Body of pancreas (tissue), 4 donors: Measurements from ENCODE around the gene TMC5. TPM values are rescaled to one million over a fixed set of nuclear protein-coding genes. Genes with fewer than 3 reads are reported as not detected.

Experiments used
- ATAC-seq: fragments of 150-250 bp; one replicate; pipeline ENCODE4 v1.9.1; 2016
- DNase-seq, 4 donors: peaks; one replicate each; pipeline ENCODE4 v3.0.0-alpha.2; 2019
- H3K27ac ChIP-seq, 4 donors: fragments of 200-600 bp; sonication (generic); 1 replicate in 3 of 4; 2 replicates in 1 of 4; pipeline versions ENCODE4 v1.5.1 to v1.6.1; 2016 to 2019; ENCODE audit warnings: mild to moderate bottlenecking in 1 of 4, mixed read lengths in 1 of 4, moderate library complexity in 1 of 4
- H3K27me3 ChIP-seq, 2 donors: fragments of 200-600 bp; sonication (generic); one replicate each; pipeline ENCODE4 v1.6.0; 2016; ENCODE audit warnings: mild to moderate bottlenecking in 1 of 2
- H3K36me3 ChIP-seq, 2 donors: fragments of 200-600 bp; sonication (generic); replicated peaks in 1 of 2; 2 replicates each; pipeline ENCODE4 v1.5.1; 2016; ENCODE audit warnings: low read depth in 2 of 2; ENCODE audit not compliant: insufficient read depth in 1 of 2
- H3K4me1 ChIP-seq: fragments of 200-600 bp; sonication (generic); one replicate; pipeline ENCODE4 v1.6.0; 2016
- H3K4me3 ChIP-seq, 2 donors: fragments of 200-600 bp; sonication (generic); 1 replicate in 1 of 2; 2 replicates in 1 of 2; pipeline ENCODE4 v1.5.1; 2016 to 2019
- H3K9me3 ChIP-seq, 3 donors: fragments of 200-600 bp; sonication (generic); 1 replicate in 2 of 3; 2 replicates in 1 of 3; pipeline ENCODE4 v1.5.1; 2016
- CTCF ChIP-seq, 7 experiments: fragments of 450-650 bp in 4 of 7; fragments of 200-600 bp in 3 of 7; sonication (generic) in 3 of 7; IDR thresholded peaks; one replicate each; pipeline ENCODE4 v1.5.1; 2016 to 2019; ENCODE audit warnings: antibody characterized with exemption in 7 of 7
- POLR2A ChIP-seq, 3 donors: fragments of 450-650 bp; IDR thresholded peaks; one replicate each; pipeline ENCODE4 v1.6.1; 2016; ENCODE audit warnings: antibody characterized with exemption in 3 of 3, mild to moderate bottlenecking in 2 of 3
- WGBS, 2 donors: methylation state at CpG; one replicate each; pipeline ENCODE4 v1.1.5; 2017; 5-methylcytosine and 5-hydroxymethylcytosine counted together
- intact Hi-C: fragments of 100-400 bp; cut with DNase I; formaldehyde crosslinking; loops from one replicate; pipeline ENCODE4 v1.15.1; 2023
- total RNA-seq, 2 donors: library from RNA; depleted of rRNA; stranded (reverse); fragments of >200 nt; gene quantifications; one replicate each; pipeline ENCODE4 v1.1.0, GENCODE V29; 2016

The TMC5 gene
- total RNA-seq, 2 donors from 2014 or later: 0.66 to 2.3 TPM

GRCh38 chr16:19463468-19464315 lies 46.0 kb downstream of the TMC5 start:
- Histone ChIP-seq H3K27ac (no peak overlapping the region), H3K9me3 (no peaks in the 10 kb centered on the region), H3K36me3 (no peaks in the 10 kb centered on the region), H3K27me3 (no peaks in the 10 kb centered on the region), H3K4me1 (no peaks in the 10 kb centered on the region), H3K4me3 (no peak overlapping the region)
- 64 to 65% methylated on average over 12 of the region's 12 CpGs for WGBS, 2 donors
- no peak for ATAC-seq
- DNase-seq: no peak
- TF ChIP-seq CTCF (IDR thresholded peaks at IDR 0.05): no peak
- intact Hi-C loops: no loop called here

GRCh38 chr16:19468300-19468699 lies 50.6 kb downstream of the TMC5 start:
- ATAC-seq: no peak
- intact Hi-C loops: no loop called here
- H3K4me3 ChIP-seq: no peak overlapping the region
- no peaks in the 10 kb centered on the region for H3K27me3 ChIP-seq
- no peaks in the 10 kb centered on the region for H3K36me3 ChIP-seq
- H3K4me1 ChIP-seq: no peaks in the 10 kb centered on the region
- TF ChIP-seq CTCF (IDR thresholded peaks at IDR 0.05) (no peak), POLR2A (IDR thresholded peaks at IDR 0.05) (no peak)
- 77 to 91% methylated on average over 3 of the region's 3 CpGs for WGBS, 2 donors
- no peak overlapping the region for H3K27ac ChIP-seq
- DNase-seq: no peak
- H3K9me3 ChIP-seq: no peaks in the 10 kb centered on the region

GRCh38 chr16:19472482-19472881 lies 54.8 kb downstream of the TMC5 start:
- H3K36me3 ChIP-seq: no peaks in the 10 kb centered on the region
- no peak overlapping the region for H3K4me3 ChIP-seq
- 76 to 82% methylated on average over 6 of the region's 6 CpGs for WGBS, 2 donors
- H3K4me1 ChIP-seq: no peaks in the 10 kb centered on the region
- H3K27ac ChIP-seq: no peak overlapping the region
- ATAC-seq (no peak), DNase-seq (no peak)
- H3K9me3 ChIP-seq: no peaks in the 10 kb centered on the region
- no peaks in the 10 kb centered on the region for H3K27me3 ChIP-seq
- TF ChIP-seq POLR2A (IDR thresholded peaks at IDR 0.05) (no peak), CTCF (IDR thresholded peaks at IDR 0.05) (no peak)
- intact Hi-C loops: no loop called here

GRCh38 chr16:19474617-19475016 lies 56.9 kb downstream of the TMC5 start:
- H3K4me1 ChIP-seq: no peaks in the 10 kb centered on the region
- intact Hi-C loops: no loop called here
- TF ChIP-seq CTCF (IDR thresholded peaks at IDR 0.05) (no peak), POLR2A (IDR thresholded peaks at IDR 0.05) (no peak)
- H3K27ac ChIP-seq: no peak overlapping the region
- H3K4me3 ChIP-seq: no peak overlapping the region
- H3K36me3 ChIP-seq: no peaks in the 10 kb centered on the region
- H3K9me3 ChIP-seq: no peaks in the 10 kb centered on the region
- DNase-seq (no peak), ATAC-seq (no peak)
- 56 to 64% methylated on average over 3 to 5 of the region's 5 CpGs for WGBS, 2 donors
- H3K27me3 ChIP-seq: no peaks in the 10 kb centered on the region

- intact Hi-C loops: no loop called here
- H3K27me3 ChIP-seq: no peaks in the 10 kb centered on the region
- no peak overlapping the region for H3K27ac ChIP-seq
- 79 to 82% methylated on average over 1 of the region's 1 CpG for WGBS, 2 donors
- no peaks in the 10 kb centered on the region for H3K4me1 ChIP-seq
- H3K4me3 ChIP-seq: no peak overlapping the region
- TF ChIP-seq CTCF (IDR thresholded peaks at IDR 0.05) (no peak), POLR2A (IDR thresholded peaks at IDR 0.05) (no peak)
- no peaks in the 10 kb centered on the region for H3K9me3 ChIP-seq
- H3K36me3 ChIP-seq: no peaks in the 10 kb centered on the region
- DNase-seq (no peak), ATAC-seq (no peak)
Observed at GRCh38 chr16:19478505-19478904, 60.8 kb downstream of the TMC5 start.
